GM12891 (cell line): Measurements from ENCODE around the gene CDH5.

ENCODE experiments used
- PAX5 ChIP-seq: IDR thresholded peaks from 2 replicates; pipeline ENCODE4 v1.6.1; 2011; ENCODE audit warnings: low read length, moderate library complexity, mild to moderate bottlenecking; ENCODE audit not compliant: insufficient read depth, severe bottlenecking
- POLR2A ChIP-seq: IDR thresholded peaks from 2 replicates; pipeline ENCODE4 v1.6.1; 2011; ENCODE audit warnings: low read depth, low read length, control low read depth
- POLR2AphosphoS5 ChIP-seq: IDR thresholded peaks from 2 replicates; pipeline ENCODE4 v1.6.1; 2011; ENCODE audit warnings: low read depth, low read length, control low read depth
- POU2F2 ChIP-seq: IDR thresholded peaks from 2 replicates; pipeline ENCODE4 v1.6.1; 2011; ENCODE audit warnings: low read depth, mild to moderate bottlenecking, control low read depth, low read length, moderate library complexity
- SPI1 ChIP-seq: IDR thresholded peaks from 2 replicates; pipeline ENCODE4 v1.6.1; 2011; ENCODE audit warnings: low read depth, low read length, control low read depth
- TAF1 ChIP-seq: IDR thresholded peaks from 2 replicates; pipeline ENCODE4 v1.6.1; 2011; ENCODE audit warnings: low read depth, low read length, control low read depth

DNA sequence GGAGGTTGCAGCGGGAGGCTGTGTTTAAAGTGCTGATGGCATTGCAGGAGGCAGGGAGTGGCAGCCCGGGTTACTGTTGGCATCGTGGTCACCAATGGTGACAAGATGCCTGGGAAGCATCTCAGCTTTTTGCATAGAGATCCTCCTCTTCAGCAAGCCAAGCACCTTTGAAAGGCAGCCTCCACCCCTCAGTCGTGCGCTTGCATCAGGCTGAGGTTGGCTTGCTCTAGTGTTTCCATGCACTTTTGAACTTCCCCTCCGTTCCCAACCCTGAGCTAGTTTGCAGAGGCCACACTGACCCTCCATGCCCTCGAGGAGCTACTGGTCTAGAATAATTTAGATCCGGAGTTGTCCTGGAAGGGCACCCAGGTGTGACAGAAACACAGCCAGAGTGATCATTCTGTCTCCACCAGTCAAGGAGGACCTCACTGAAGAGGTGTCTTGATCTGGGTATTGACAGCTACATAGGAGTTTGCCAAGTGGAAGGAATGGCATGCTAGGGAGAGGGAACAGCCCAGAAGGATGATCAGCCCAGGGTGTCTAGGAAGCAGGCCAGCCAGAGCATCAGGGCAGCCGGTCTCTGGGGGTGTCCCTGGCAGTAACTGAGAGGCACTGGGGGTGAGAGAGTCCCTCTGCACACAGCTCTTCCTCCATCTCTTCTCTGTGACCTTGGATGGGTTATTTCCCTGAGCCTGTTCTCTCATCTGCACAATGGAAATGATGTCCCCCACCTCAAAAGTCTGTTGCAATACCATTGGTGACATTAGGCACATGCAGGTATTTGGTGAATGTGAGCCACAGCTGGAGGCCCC is 68.3 kb downstream of the CDH5 start:
- TF ChIP-seq POLR2AphosphoS5 (no peak), POLR2A (no peak), TAF1 (no peak), SPI1 (no peak), PAX5 (no peak), POU2F2 (no peak)
